OCI-LY1 (cell line): ENCODE results near the gene PRKG1.

Source experiments
- H2AFZ ChIP-seq: fragments of 200-600 bp; sonication (generic), shearing (Covaris generic); 2 replicates; pipeline ENCODE4 v1.6.0; 2014; ENCODE audit warnings: antibody characterized with exemption, mild to moderate bottlenecking, low read length
- H3F3A ChIP-seq: fragments of 200-600 bp; sonication (generic), shearing (Covaris generic); 2 replicates; pipeline ENCODE4 v1.6.0; 2014; ENCODE audit warnings: mild to moderate bottlenecking, antibody characterized with exemption, low read length, moderate library complexity; ENCODE audit not compliant: insufficient read depth
- H3K27ac ChIP-seq: fragments of 200-600 bp; sonication (generic); 2 replicates; pipeline ENCODE4 v1.5.1; 2014; ENCODE audit warnings: low read length, mixed run types, mild to moderate bottlenecking, low read depth; ENCODE audit not compliant: poor library complexity, severe bottlenecking
- H3K27me3 ChIP-seq: fragments of 200-600 bp; sonication (generic); 2 replicates; pipeline ENCODE4 v1.6.0; 2014; ENCODE audit warnings: antibody characterized with exemption, mild to moderate bottlenecking, low read length, moderate library complexity; ENCODE audit not compliant: insufficient read depth
- H3K36me3 ChIP-seq: fragments of 200-600 bp; sonication (generic); 2 replicates; pipeline ENCODE4 v1.6.1; 2014; ENCODE audit warnings: mild to moderate bottlenecking, antibody characterized with exemption, low read length, moderate library complexity, mixed read lengths; ENCODE audit not compliant: insufficient read depth
- H3K4me1 ChIP-seq: fragments of 200-600 bp; sonication (generic); 2 replicates; pipeline ENCODE4 v1.5.1; 2014; ENCODE audit warnings: mild to moderate bottlenecking, low read length, moderate library complexity; ENCODE audit not compliant: insufficient read depth, severe bottlenecking
- H3K4me2 ChIP-seq: fragments of 200-600 bp; sonication (generic), shearing (Covaris generic); 2 replicates; pipeline ENCODE4 v1.6.1; 2014; ENCODE audit warnings: low read length
- H3K4me3 ChIP-seq: fragments of 200-600 bp; sonication (generic); 2 replicates; pipeline ENCODE4 v1.5.1; 2014; ENCODE audit warnings: low read length, low read depth, mild to moderate bottlenecking, mixed read lengths; ENCODE audit not compliant: poor library complexity, severe bottlenecking
- H3K79me2 ChIP-seq: fragments of 200-600 bp; shearing (Covaris generic); 2 replicates; pipeline ENCODE4 v1.6.1; 2016; ENCODE audit warnings: mixed run types, low read length, mixed read lengths; ENCODE audit not compliant: insufficient read depth
- H3K9ac ChIP-seq: fragments of 200-600 bp; sonication (generic), shearing (Covaris generic); 2 replicates; pipeline ENCODE4 v1.6.1; 2014; ENCODE audit warnings: mild to moderate bottlenecking, low read length, mixed read lengths
- H3K9me2 ChIP-seq: fragments of 200-600 bp; sonication (generic), shearing (Covaris generic); 2 replicates; pipeline ENCODE4 v1.6.1; 2014; ENCODE audit warnings: low read depth, mild to moderate bottlenecking, low read length, mixed read lengths
- H3K9me3 ChIP-seq: fragments of 200-600 bp; shearing (Covaris generic); 2 replicates; pipeline ENCODE4 v1.6.1; 2014; ENCODE audit warnings: low read length, mixed read lengths
- H4K20me1 ChIP-seq: fragments of 200-600 bp; sonication (generic), shearing (Covaris generic); 2 replicates; pipeline ENCODE4 v1.6.0; 2016; ENCODE audit warnings: mild to moderate bottlenecking, low read length; ENCODE audit not compliant: insufficient read depth
- EZH2 ChIP-seq: fragments of 200-600 bp; sonication (generic), shearing (Covaris generic); IDR thresholded peaks from 2 replicates; pipeline ENCODE4 v1.8.0; 2017; ENCODE audit warnings: borderline replicate concordance, mixed run types, mild to moderate bottlenecking, antibody characterized with exemption, low read length, moderate library complexity, mixed read lengths
- TF ChIP-seq, protein P1 (sequence below): fragments of 200-600 bp; sonication (generic), shearing (Covaris generic); IDR thresholded peaks from 2 replicates; pipeline ENCODE4 v1.5.1; 2017; ENCODE audit warnings: mild to moderate bottlenecking, antibody characterized with exemption, low read length, moderate library complexity, mixed read lengths

PRKG1 gene

GRCh38 chr10:51117794-51118193 is 43.5 kb downstream of the PRKG1 start:
- Histone ChIP-seq H3K79me2 (no peaks in the 10 kb centered on the region), H3K27ac (no peak overlapping the region), H2AFZ (no peak overlapping the region), H3K4me1 (no peaks in the 10 kb centered on the region), H4K20me1 (no peaks in the 10 kb centered on the region), H3K4me3 (no peak overlapping the region), H3K27me3 (no peaks in the 10 kb centered on the region), H3K9me2 (no peaks in the 10 kb centered on the region), H3K4me2 (no peak overlapping the region), H3F3A (no peaks in the 10 kb centered on the region), H3K9ac (no peak overlapping the region), H3K9me3 (no peaks in the 10 kb centered on the region), H3K36me3 (no peaks in the 10 kb centered on the region)
- no peak for TF ChIP-seq EZH2
- TF ChIP-seq, protein P1, sequence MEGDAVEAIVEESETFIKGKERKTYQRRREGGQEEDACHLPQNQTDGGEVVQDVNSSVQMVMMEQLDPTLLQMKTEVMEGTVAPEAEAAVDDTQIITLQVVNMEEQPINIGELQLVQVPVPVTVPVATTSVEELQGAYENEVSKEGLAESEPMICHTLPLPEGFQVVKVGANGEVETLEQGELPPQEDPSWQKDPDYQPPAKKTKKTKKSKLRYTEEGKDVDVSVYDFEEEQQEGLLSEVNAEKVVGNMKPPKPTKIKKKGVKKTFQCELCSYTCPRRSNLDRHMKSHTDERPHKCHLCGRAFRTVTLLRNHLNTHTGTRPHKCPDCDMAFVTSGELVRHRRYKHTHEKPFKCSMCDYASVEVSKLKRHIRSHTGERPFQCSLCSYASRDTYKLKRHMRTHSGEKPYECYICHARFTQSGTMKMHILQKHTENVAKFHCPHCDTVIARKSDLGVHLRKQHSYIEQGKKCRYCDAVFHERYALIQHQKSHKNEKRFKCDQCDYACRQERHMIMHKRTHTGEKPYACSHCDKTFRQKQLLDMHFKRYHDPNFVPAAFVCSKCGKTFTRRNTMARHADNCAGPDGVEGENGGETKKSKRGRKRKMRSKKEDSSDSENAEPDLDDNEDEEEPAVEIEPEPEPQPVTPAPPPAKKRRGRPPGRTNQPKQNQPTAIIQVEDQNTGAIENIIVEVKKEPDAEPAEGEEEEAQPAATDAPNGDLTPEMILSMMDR, result no peak

GRCh38 chr10:51119441-51119840 is 45.2 kb downstream of the PRKG1 start:
- no peak for TF ChIP-seq EZH2
- TF ChIP-seq, protein P1, result no peak
- no peaks in the 10 kb centered on the region for H3K79me2 ChIP-seq
- H3K9me3 ChIP-seq, result no peaks in the 10 kb centered on the region
- H3K4me3 ChIP-seq, result no peak overlapping the region
- no peaks in the 10 kb centered on the region for H3K36me3 ChIP-seq
- no peak overlapping the region for H3K27ac ChIP-seq
- no peaks in the 10 kb centered on the region for H3K27me3 ChIP-seq
- H2AFZ ChIP-seq, result no peak overlapping the region
- no peak overlapping the region for H3K4me2 ChIP-seq
- H4K20me1 ChIP-seq, result no peaks in the 10 kb centered on the region
- H3K4me1 ChIP-seq, result no peaks in the 10 kb centered on the region
- H3K9ac ChIP-seq, result no peak overlapping the region
- H3K9me2 ChIP-seq, result no peaks in the 10 kb centered on the region
- no peaks in the 10 kb centered on the region for H3F3A ChIP-seq

DNA sequence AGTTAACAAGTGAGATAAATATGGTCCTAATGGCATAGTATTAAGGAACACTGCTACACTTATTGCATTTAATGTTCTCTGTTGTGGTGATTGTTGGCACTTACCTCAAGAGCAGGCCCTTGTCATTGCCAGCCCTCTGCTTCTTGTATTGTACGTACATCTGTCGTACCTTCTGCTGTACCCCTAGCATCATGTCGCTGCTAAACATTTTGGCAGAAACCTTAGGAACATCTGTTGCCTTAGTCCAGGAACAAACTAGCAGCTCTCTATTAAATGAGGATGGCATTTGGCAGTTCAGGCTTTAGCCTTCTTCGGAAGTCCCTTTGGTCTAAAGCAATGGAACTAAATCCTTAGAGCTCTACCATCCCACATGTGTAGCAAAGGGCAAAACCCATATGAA is 47.6 kb downstream of the PRKG1 start:
- Histone ChIP-seq H3K9ac (no peak overlapping the region), H3K9me3 (no peaks in the 10 kb centered on the region), H3K36me3 (no peaks in the 10 kb centered on the region), H3K27me3 (no peaks in the 10 kb centered on the region), H2AFZ (no peak overlapping the region), H3K27ac (no peak overlapping the region), H3K4me1 (no peaks in the 10 kb centered on the region), H4K20me1 (no peaks in the 10 kb centered on the region), H3K9me2 (no peaks in the 10 kb centered on the region), H3K79me2 (no peaks in the 10 kb centered on the region), H3K4me2 (no peak overlapping the region), H3K4me3 (no peak overlapping the region), H3F3A (no peaks in the 10 kb centered on the region)
- TF ChIP-seq, protein P1, result no peak
- TF ChIP-seq EZH2, result no peak
